ENCODE measurements around the gene AMDHD1.
"Not testable (repeated sequence)": the region's sequence is repeated elsewhere in the genome, so short reads cannot be mapped to it uniquely, and the experiment has no call there.

AMDHD1 gene

GRCh38 chr12:95963096-95963495 lies 20.0 kb downstream of the AMDHD1 start:
- DNase-seq (ENCODE audit: low spot score): no peak

- no peak for DNase-seq (ENCODE audit: low spot score)
These were observed 23.2 kb downstream of the AMDHD1 start for GRCh38 chr12:95966287-95966870.

- DNase-seq (ENCODE audit: low spot score): no peak
These were observed 24.2 kb downstream of the AMDHD1 start for GRCh38 chr12:95967301-95967700.

- DNase-seq (ENCODE audit: low spot score): not testable (repeated sequence)
These were observed 26.0 kb downstream of the AMDHD1 start for GRCh38 chr12:95969116-95969515.

- DNase-seq (ENCODE audit: low spot score): no peak
These were observed 27.8 kb downstream of the AMDHD1 start for GRCh38 chr12:95970905-95971304.

- DNase-seq (ENCODE audit: low spot score): no peak
These were observed 29.8 kb downstream of the AMDHD1 start for GRCh38 chr12:95972832-95973456.

- DNase-seq (ENCODE audit: low spot score): no peak
These were observed 31.2 kb downstream of the AMDHD1 start for GRCh38 chr12:95974358-95974757.

GRCh38 chr12:95975491-95975890 lies 32.4 kb downstream of the AMDHD1 start:
- DNase-seq (ENCODE audit: low spot score): no peak

- DNase-seq (ENCODE audit: low spot score): no peak
These were observed 33.3 kb downstream of the AMDHD1 start for GRCh38 chr12:95976416-95976832.

GRCh38 chr12:95977764-95978305 lies 34.7 kb downstream of the AMDHD1 start:
- DNase-seq (ENCODE audit: low spot score): no peak

- DNase-seq (ENCODE audit: low spot score): no peak
These were observed 35.2 kb downstream of the AMDHD1 start for GRCh38 chr12:95978351-95978750.

GRCh38 chr12:95978774-95979173 lies 35.6 kb downstream of the AMDHD1 start:
- no peak for DNase-seq (ENCODE audit: low spot score)

- no peak for DNase-seq (ENCODE audit: low spot score)
These were observed 37.3 kb downstream of the AMDHD1 start for GRCh38 chr12:95980437-95980836.

GRCh38 chr12:95982602-95983001 lies 39.5 kb downstream of the AMDHD1 start:
- DNase-seq (ENCODE audit: low spot score): no peak

- DNase-seq (ENCODE audit: low spot score): no peak
These were observed 41.6 kb downstream of the AMDHD1 start for GRCh38 chr12:95984682-95985081.

GRCh38 chr12:95986635-95987570 lies 43.8 kb downstream of the AMDHD1 start:
- no peak for DNase-seq (ENCODE audit: low spot score)

GRCh38 chr12:95988506-95989275 lies 45.6 kb downstream of the AMDHD1 start:
- no peak for DNase-seq (ENCODE audit: low spot score)

- DNase-seq (ENCODE audit: low spot score): no peak
These were observed 46.5 kb downstream of the AMDHD1 start for GRCh38 chr12:95989504-95990123.

- DNase-seq (ENCODE audit: low spot score): no peak
These were observed 47.0 kb downstream of the AMDHD1 start for GRCh38 chr12:95990136-95990535.

GRCh38 chr12:95993907-95994306 lies 50.8 kb downstream of the AMDHD1 start:
- DNase-seq (ENCODE audit: low spot score): no peak

- DNase-seq (ENCODE audit: low spot score): no peak
These were observed 51.3 kb downstream of the AMDHD1 start for GRCh38 chr12:95994476-95994875.

All from LoVo (cell line).